Common myeloid progenitor, CD34-positive (primary cell): ENCODE results near the gene P2RY11.
A peak's percentile ranks its signal among the peaks of the same experiment; 100 is the strongest.

ENCODE experiments used
- CTCF ChIA-PET: fragments of 350-600 bp; sonication (Branson Sonifier 250); formaldehyde crosslinking; loops from one replicate; lab custom pipeline; 2021; ENCODE audit warnings: antibody characterized with exemption; lab: Charles Lee
- POLR2A ChIA-PET: fragments of 350-600 bp; sonication (Branson Sonifier 250); formaldehyde crosslinking; loops from one replicate; lab custom pipeline; 2021; ENCODE audit warnings: antibody characterized with exemption; lab: Charles Lee
- DNase-seq, 3 donors: peaks; one replicate each; pipeline versions ENCODE4 v3.0.0 to v3.0.0-alpha.2; 2013
- H3K27ac ChIP-seq, 2 experiments: 1 replicate in 1 of 2; 2 replicates in 1 of 2; pipeline ENCODE4 v1.7.0; 2013; ENCODE audit warnings: inconsistent platforms in 2 of 2, low read length in 2 of 2, mild to moderate bottlenecking in 2 of 2, low read depth in 1 of 2, moderate library complexity in 1 of 2; ENCODE audit not compliant: severe bottlenecking in 2 of 2, insufficient read depth in 1 of 2, poor library complexity in 1 of 2
- H3K27me3 ChIP-seq, 5 experiments: replicated peaks in 2 of 5; 1 replicate in 3 of 5; 2 replicates in 2 of 5; pipeline versions ENCODE4 v1.6.1 to v1.7.0; 2013; ENCODE audit warnings: low read length in 4 of 5, mild to moderate bottlenecking in 2 of 5, moderate library complexity in 2 of 5, inconsistent platforms in 1 of 5; ENCODE audit not compliant: insufficient read depth in 5 of 5, control insufficient read depth in 4 of 5
- H3K36me3 ChIP-seq, 4 experiments: 1 replicate in 2 of 4; 2 replicates in 2 of 4; pipeline versions ENCODE4 v1.6.1 to v1.7.0; 2013; ENCODE audit warnings: low read length in 3 of 4, control low read depth in 1 of 4, mild to moderate bottlenecking in 1 of 4; ENCODE audit not compliant: control insufficient read depth in 4 of 4, insufficient read depth in 4 of 4
- H3K4me1 ChIP-seq, 4 experiments: 1 replicate in 3 of 4; 2 replicates in 1 of 4; pipeline versions ENCODE4 v1.6.1 to v1.7.1; 2013; ENCODE audit warnings: low read length in 3 of 4, mild to moderate bottlenecking in 3 of 4, control low read depth in 1 of 4, inconsistent platforms in 1 of 4, moderate library complexity in 1 of 4; ENCODE audit not compliant: control insufficient read depth in 4 of 4, insufficient read depth in 4 of 4; ENCODE audit errors: control extremely low read depth in 1 of 4
- H3K4me3 ChIP-seq, 7 experiments: 1 replicate in 4 of 7; 2 replicates in 3 of 7; pipeline versions ENCODE4 v1.5.1 to v1.7.0; 2013; ENCODE audit warnings: mild to moderate bottlenecking in 7 of 7, low read length in 6 of 7, moderate library complexity in 6 of 7, inconsistent platforms in 2 of 7, low read depth in 2 of 7, control low read depth in 1 of 7; ENCODE audit not compliant: insufficient read depth in 4 of 7, control insufficient read depth in 1 of 7; ENCODE audit errors: extremely low read depth in 1 of 7
- H3K9me3 ChIP-seq, 5 experiments: 1 replicate in 4 of 5; 2 replicates in 1 of 5; pipeline versions ENCODE4 v1.6.1 to v1.7.1; 2013; ENCODE audit warnings: low read length in 4 of 5, mild to moderate bottlenecking in 2 of 5, inconsistent platforms in 1 of 5, low read depth in 1 of 5, moderate library complexity in 1 of 5; ENCODE audit not compliant: control insufficient read depth in 4 of 5, insufficient read depth in 2 of 5; ENCODE audit errors: control extremely low read depth in 1 of 5
- WGBS: methylation state at CpG from one replicate; pipeline ENCODE4 v1.1.5; 2013; ENCODE audit not compliant: insufficient coverage; 5-methylcytosine and 5-hydroxymethylcytosine counted together

The P2RY11 gene

GRCh38 chr19:10107817-10108367 lies 3.6 kb upstream of the P2RY11 start:
- Histone ChIP-seq H3K4me1 (peaks cover 16 to 79% (median 64%) of the 10 kb centered on the region in 4 experiments), H3K9me3 (no peaks in the 10 kb centered on the region), H3K27me3 (no peaks in the 10 kb centered on the region), H3K36me3 (peaks cover 0 to 48% (median 39%) of the 10 kb centered on the region in 4 experiments), H3K27ac (peak overlapping the region in 1 of 2 experiments; percentile 93), H3K4me3 (peak overlapping the region in 1 of 7 experiments; percentile 99)
- CTCF ChIA-PET, result interaction anchor here (1.5 to 16.0 kb wide), 2 partner anchors 10 to 13 kb away, joined by 6 to 118 read pairs; no protein-coding TSS in a partner anchor
- POLR2A ChIA-PET, result interaction anchor here (0.6 kb wide), 1 partner anchor 349 kb away, joined by 3 read pairs; no protein-coding TSS in a partner anchor
- DNase-seq, result no peak
- 98% methylated on average over 13 of the region's 14 CpGs for WGBS

- H3K27ac ChIP-seq, result no peak overlapping the region
- ChIA-PET CTCF (interaction anchor here (16.0 kb wide), 1 partner anchor 12 kb away, joined by 118 read pairs; no protein-coding TSS in a partner anchor), POLR2A (no interaction called here)
- H3K4me3 ChIP-seq, result no peak overlapping the region
- peaks cover 13 to 68% (median 55%) of the 10 kb centered on the region in 4 experiments for H3K4me1 ChIP-seq
- WGBS, result 97% methylated on average over 14 of the region's 14 CpGs
- H3K27me3 ChIP-seq, result no peaks in the 10 kb centered on the region
- H3K36me3 ChIP-seq, result peaks cover 0 to 59% (median 44%) of the 10 kb centered on the region in 4 experiments
- no peak for DNase-seq
- no peaks in the 10 kb centered on the region for H3K9me3 ChIP-seq
These were observed 2.0 kb upstream of the P2RY11 start for GRCh38 chr19:10109528-10109927.

GRCh38 chr19:10110076-10110971 lies 1.2 kb upstream of the P2RY11 start:
- 94% methylated on average over 34 of the region's 44 CpGs for WGBS
- CTCF ChIA-PET, result interaction anchor here (16.0 kb wide), 1 partner anchor 12 kb away, joined by 118 read pairs; no protein-coding TSS in a partner anchor
- peaks cover 13 to 60% (median 48%) of the 10 kb centered on the region in 4 experiments for H3K4me1 ChIP-seq

GRCh38 chr19:10110972-10111317 lies 548 bp upstream of the P2RY11 start:
- H3K27ac ChIP-seq, result no peak overlapping the region
- H3K9me3 ChIP-seq, result no peaks in the 10 kb centered on the region
- ChIA-PET POLR2A (no interaction called here), CTCF (interaction anchor here (1.3 to 16.0 kb wide), 2 partner anchors 13 to 181 kb away, joined by 3 to 118 read pairs; no protein-coding TSS in a partner anchor)
- no peaks in the 10 kb centered on the region for H3K27me3 ChIP-seq
- peaks cover 9 to 54% (median 42%) of the 10 kb centered on the region in 4 experiments for H3K4me1 ChIP-seq
- H3K4me3 ChIP-seq, result peak overlapping the region in 1 of 7 experiments; percentile 42
- DNase-seq, result no peak
- 97% methylated on average over 17 of the region's 19 CpGs for WGBS
- peaks cover 0 to 73% (median 53%) of the 10 kb centered on the region in 4 experiments for H3K36me3 ChIP-seq

More at GRCh38 chr19:10110076-10110971, 1.2 kb upstream of the P2RY11 start:
- H3K27me3 ChIP-seq, result no peaks in the 10 kb centered on the region
- H3K27ac ChIP-seq, result no peak overlapping the region
- no peak for DNase-seq
- peaks cover 0 to 67% (median 48%) of the 10 kb centered on the region in 4 experiments for H3K36me3 ChIP-seq
- no peak overlapping the region for H3K4me3 ChIP-seq
- POLR2A ChIA-PET, result no interaction called here
- H3K9me3 ChIP-seq, result no peaks in the 10 kb centered on the region

- Histone ChIP-seq H3K4me3 (no peak overlapping the region), H3K27ac (no peak overlapping the region), H3K27me3 (no peaks in the 10 kb centered on the region), H3K36me3 (peaks cover 3 to 84% (median 63%) of the 10 kb centered on the region in 4 experiments), H3K9me3 (no peaks in the 10 kb centered on the region), H3K4me1 (peaks cover 3 to 47% (median 32%) of the 10 kb centered on the region in 4 experiments)
- DNase-seq, result no peak
- ChIA-PET CTCF (interaction anchor here (1.3 to 16.0 kb wide), 3 partner anchors 12 to 182 kb away, joined by 3 to 118 read pairs (median 13); no protein-coding TSS in a partner anchor), POLR2A (interaction anchor here (0.7 kb wide), 1 partner anchor 1270 kb away, joined by 3 read pairs; no protein-coding TSS in a partner anchor)
- 74% methylated on average over 20 of the region's 23 CpGs for WGBS
These were observed 706 bp downstream of the P2RY11 start for GRCh38 chr19:10112037-10112761.

GRCh38 chr19:10112895-10113591 lies 1.6 kb downstream of the P2RY11 start:
- H3K27me3 ChIP-seq, result no peaks in the 10 kb centered on the region
- ChIA-PET CTCF (interaction anchor here (0.6 to 16.0 kb wide), 5 partner anchors 9 to 137 kb away, joined by 3 to 118 read pairs (median 12); partner anchors contain the start of gene ANGPTL6), POLR2A (interaction anchor here (0.5 to 2.1 kb wide), 2 partner anchors 9 to 16 kb away, joined by 3 to 8 read pairs; no protein-coding TSS in a partner anchor)
- peaks cover 0 to 38% (median 28%) of the 10 kb centered on the region in 4 experiments for H3K4me1 ChIP-seq
- no peak overlapping the region for H3K4me3 ChIP-seq
- peaks cover 8 to 84% (median 60%) of the 10 kb centered on the region in 4 experiments for H3K36me3 ChIP-seq
- no peaks in the 10 kb centered on the region for H3K9me3 ChIP-seq
- H3K27ac ChIP-seq, result no peak overlapping the region
- DNase-seq, result peak in 2 of 3 donors; percentile 59 to 60
- 50% methylated on average over 21 of the region's 25 CpGs for WGBS
